Measurements from ENCODE around the gene GFI1. TPM values are rescaled to one million over a fixed set of nuclear protein-coding genes. Genes with fewer than 3 reads are reported as not detected.

Gene GFI1
- polyA plus RNA-seq, 3 donors: 0.25 to 0.40 (median 0.26) TPM

- DNase-seq (ENCODE audit: extremely low read depth in 1 of 11, low read depth in 9 of 11, low spot score in 4 of 11): no peak
These were observed 7.9 kb upstream of the GFI1 start for GRCh38 chr1:92494485-92495141.

- DNase-seq (ENCODE audit: extremely low read depth in 1 of 11, low read depth in 9 of 11, low spot score in 4 of 11): no peak
These were observed 6.4 kb upstream of the GFI1 start for GRCh38 chr1:92493139-92493538.

GRCh38 chr1:92488832-92489231 lies 2.1 kb upstream of the GFI1 start:
- no peak for DNase-seq (ENCODE audit: extremely low read depth in 1 of 11, low read depth in 9 of 11, low spot score in 4 of 11)

GRCh38 chr1:92488416-92488815 lies 1.7 kb upstream of the GFI1 start:
- DNase-seq (ENCODE audit: extremely low read depth in 1 of 11, low read depth in 9 of 11, low spot score in 4 of 11): no peak

- no peak for DNase-seq (ENCODE audit: extremely low read depth in 1 of 11, low read depth in 9 of 11, low spot score in 4 of 11)
These were observed 417 bp upstream of the GFI1 start for GRCh38 chr1:92487078-92487605.

- peak in 4 of 11 donors; percentile 17 to 26 (median 21) for DNase-seq (ENCODE audit: extremely low read depth in 1 of 11, low read depth in 9 of 11, low spot score in 4 of 11)
These were observed 1.1 kb downstream of the GFI1 start for GRCh38 chr1:92485381-92486250.

- peak in 4 of 11 donors; percentile 19 to 38 (median 22) for DNase-seq (ENCODE audit: extremely low read depth in 1 of 11, low read depth in 9 of 11, low spot score in 4 of 11)
These were observed 2.0 kb downstream of the GFI1 start for GRCh38 chr1:92484472-92485380.

GRCh38 chr1:92483610-92484471 lies 2.9 kb downstream of the GFI1 start:
- peak in 4 of 11 donors; percentile 8 to 18 (median 12) for DNase-seq (ENCODE audit: extremely low read depth in 1 of 11, low read depth in 9 of 11, low spot score in 4 of 11)

GRCh38 chr1:92482665-92483609 lies 3.8 kb downstream of the GFI1 start:
- peak in 4 of 11 donors; percentile 7 to 35 (median 28) for DNase-seq (ENCODE audit: extremely low read depth in 1 of 11, low read depth in 9 of 11, low spot score in 4 of 11)

GRCh38 chr1:92481971-92482664 lies 4.6 kb downstream of the GFI1 start:
- peak in 4 of 11 donors; percentile 32 to 47 (median 36) for DNase-seq (ENCODE audit: extremely low read depth in 1 of 11, low read depth in 9 of 11, low spot score in 4 of 11)

- peak in 2 of 11 donors; percentile 3 to 28 for DNase-seq (ENCODE audit: extremely low read depth in 1 of 11, low read depth in 9 of 11, low spot score in 4 of 11)
These were observed 5.2 kb downstream of the GFI1 start for GRCh38 chr1:92481599-92481925.

- DNase-seq (ENCODE audit: extremely low read depth in 1 of 11, low read depth in 9 of 11, low spot score in 4 of 11): peak in 3 of 11 donors; percentile 6 to 12 (median 8)
These were observed 5.7 kb downstream of the GFI1 start for GRCh38 chr1:92480813-92481598.

- peak in 2 of 11 donors; percentile 5 to 15 for DNase-seq (ENCODE audit: extremely low read depth in 1 of 11, low read depth in 9 of 11, low spot score in 4 of 11)
These were observed 6.4 kb downstream of the GFI1 start for GRCh38 chr1:92480200-92480812.

GRCh38 chr1:92479587-92479986 lies 7.1 kb downstream of the GFI1 start:
- no peak for DNase-seq (ENCODE audit: extremely low read depth in 1 of 11, low read depth in 9 of 11, low spot score in 4 of 11)

GRCh38 chr1:92478393-92478792 lies 8.3 kb downstream of the GFI1 start:
- DNase-seq (ENCODE audit: extremely low read depth in 1 of 11, low read depth in 9 of 11, low spot score in 4 of 11): no peak
